Thyroid gland (tissue), 4 donors: ENCODE results near the gene SPZ1.

Experiments
- CTCF ChIP-seq, 6 experiments: fragments of 200-600 bp in 3 of 6; fragments of 450-650 bp in 3 of 6; sonication (generic) in 3 of 6; IDR thresholded peaks; one replicate each; pipeline ENCODE4 v1.5.1; 2016 to 2019; ENCODE audit warnings: antibody characterized with exemption in 6 of 6, mild to moderate bottlenecking in 2 of 6, inconsistent platforms in 1 of 6, moderate library complexity in 1 of 6
- POLR2A ChIP-seq, 2 donors: fragments of 450-650 bp; IDR thresholded peaks; one replicate each; pipeline ENCODE4 v1.6.1; 2017; ENCODE audit warnings: antibody characterized with exemption in 2 of 2, mild to moderate bottlenecking in 2 of 2, moderate library complexity in 1 of 2

GRCh38 chr5:80299601-80300000 lies 20.2 kb upstream of the SPZ1 start:
- TF ChIP-seq CTCF (IDR thresholded peaks at IDR 0.05) (no peak), POLR2A (IDR thresholded peaks at IDR 0.05) (no peak)
